CD4-positive, alpha-beta T cell treated with Interleukin-6 for 4 hours (primary cell): ENCODE results near the gene SLC6A17.

Experiments
- DNase-seq: peaks from one replicate; pipeline ENCODE4 v3.0.0-alpha.2; 2020; ENCODE audit warnings: mixed read lengths

The SLC6A17 gene

GRCh38 chr1:110135666-110136065 lies 14.6 kb upstream of the SLC6A17 start:
- DNase-seq: no peak

DNA sequence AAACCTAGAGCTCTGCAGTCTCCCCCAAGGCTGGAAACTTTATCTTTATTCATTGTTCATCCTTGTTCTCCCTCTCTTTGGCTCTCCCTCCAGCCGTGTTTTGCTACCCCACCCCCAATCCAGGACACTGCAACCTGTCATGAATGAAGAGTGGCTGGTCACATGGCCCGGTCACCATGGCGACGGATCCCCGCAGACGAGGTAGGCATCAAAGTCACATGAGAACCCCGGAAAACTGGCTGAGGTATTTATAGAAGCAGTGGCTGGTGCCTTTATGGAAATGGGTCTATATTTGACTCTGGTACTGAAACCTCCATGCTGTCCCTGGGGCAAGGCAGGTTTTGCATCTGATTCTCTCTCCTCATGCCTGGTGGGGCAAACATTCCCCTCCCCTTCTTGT lies 13.4 kb upstream of the SLC6A17 start:
- DNase-seq: peak; percentile 17

GRCh38 chr1:110138956-110139355 lies 11.3 kb upstream of the SLC6A17 start:
- DNase-seq: no peak

DNA sequence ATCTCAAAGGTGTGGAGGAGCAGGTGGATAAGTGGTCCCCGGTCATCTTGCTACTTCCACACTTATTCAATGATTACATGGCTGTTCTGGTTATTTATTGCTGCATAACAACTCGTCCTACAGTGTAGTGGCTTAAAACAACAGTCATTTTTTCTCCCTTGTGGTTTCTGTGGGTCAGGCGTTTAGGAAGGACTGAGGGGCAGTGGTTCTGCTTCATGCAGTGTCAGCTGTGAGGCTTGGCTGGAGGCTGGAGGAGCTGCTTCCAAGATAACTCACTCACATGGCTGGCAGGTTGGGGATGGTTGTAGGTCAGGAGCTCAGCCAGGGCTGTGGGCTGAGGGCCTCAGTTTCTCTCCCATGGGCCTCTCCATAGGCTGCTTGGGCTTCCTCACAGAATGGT lies 5.9 kb upstream of the SLC6A17 start:
- no peak for DNase-seq

GRCh38 chr1:110148961-110149360 lies 1.3 kb upstream of the SLC6A17 start:
- no peak for DNase-seq

- no peak for DNase-seq
These were observed 928 bp downstream of the SLC6A17 start for GRCh38 chr1:110151175-110151669.

GRCh38 chr1:110152133-110152785 lies 2.0 kb downstream of the SLC6A17 start:
- DNase-seq: no peak

- no peak for DNase-seq
These were observed 3.2 kb downstream of the SLC6A17 start for GRCh38 chr1:110153407-110153950.

DNA sequence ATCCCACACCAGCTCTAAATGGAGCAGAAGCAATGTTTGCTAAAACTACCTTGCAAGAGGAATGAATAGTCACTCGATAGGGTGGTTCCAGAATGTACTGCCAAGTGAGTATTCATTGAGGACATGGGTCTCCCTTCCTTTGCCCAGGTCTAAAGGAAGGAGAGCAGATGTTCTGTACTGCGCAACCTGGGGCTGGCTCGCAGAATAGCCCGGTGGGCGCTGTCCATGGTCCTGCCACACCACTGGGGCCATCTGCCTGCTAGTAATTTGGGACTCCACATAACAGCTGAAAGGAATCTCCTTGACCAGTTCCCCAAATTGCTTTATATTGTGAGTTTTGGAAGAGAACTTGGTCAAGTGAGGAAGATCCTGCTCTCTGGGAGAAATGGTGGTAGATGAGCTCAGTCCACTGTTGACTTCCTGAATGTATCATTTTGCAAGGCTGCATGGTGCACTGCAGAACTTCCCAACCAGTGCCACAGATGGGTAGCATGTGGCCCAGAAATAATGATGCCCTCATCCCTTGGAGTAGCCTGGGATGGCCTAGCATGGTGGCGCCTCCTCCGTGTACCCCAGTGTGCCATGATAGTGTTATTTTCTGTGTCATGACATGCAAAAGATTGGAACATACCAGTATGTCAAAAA lies 5.7 kb downstream of the SLC6A17 start:
- DNase-seq: peak; percentile 39

- no peak for DNase-seq
These were observed 8.0 kb downstream of the SLC6A17 start for GRCh38 chr1:110158261-110158660.

DNA sequence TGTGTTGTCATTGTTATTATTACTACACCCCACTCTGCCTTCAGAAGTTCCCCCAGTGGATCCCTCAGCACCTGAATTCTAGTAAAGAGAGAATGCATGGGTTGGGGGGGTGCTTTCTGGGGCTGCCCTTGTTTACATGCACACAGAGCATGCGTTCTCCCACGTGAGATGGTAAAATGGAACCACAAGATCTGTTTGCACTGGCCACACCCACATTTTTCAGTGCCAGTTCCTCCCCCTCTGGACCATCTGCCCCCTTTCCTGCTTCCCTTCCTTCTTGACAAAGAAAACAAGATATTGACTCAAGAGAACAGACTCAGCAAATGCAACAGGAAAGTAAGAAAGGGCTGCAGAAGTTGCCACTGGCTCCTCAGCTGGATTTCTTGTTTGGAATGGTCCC lies 8.9 kb downstream of the SLC6A17 start:
- DNase-seq: no peak

DNA sequence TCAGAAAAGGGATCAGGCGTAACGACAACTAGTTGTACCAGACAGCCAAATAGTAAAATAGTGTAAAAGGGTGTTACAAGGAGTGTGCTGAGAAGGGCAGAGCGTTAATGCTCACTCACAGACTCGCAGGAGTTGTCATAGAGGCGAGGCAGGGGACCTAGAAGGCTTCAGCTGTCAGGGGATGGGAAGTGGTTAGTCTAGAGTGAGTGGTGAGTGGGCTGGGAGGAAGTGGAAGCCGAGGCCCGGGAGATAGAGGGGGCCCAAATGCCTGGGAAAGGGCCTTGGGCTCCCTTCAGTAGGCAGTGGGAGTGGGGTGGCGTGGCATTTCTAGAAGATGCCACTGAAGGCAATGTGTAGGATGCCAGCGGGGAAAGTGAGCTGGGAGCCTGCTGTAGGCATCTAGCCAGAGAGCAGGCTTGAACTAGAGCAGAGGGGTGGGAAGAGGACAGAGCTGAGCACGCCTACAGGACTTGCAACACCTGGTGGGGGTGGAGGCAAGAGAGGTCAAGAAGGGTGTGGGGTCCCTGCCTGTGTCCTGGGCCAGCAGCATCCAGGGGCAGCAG lies 10.3 kb downstream of the SLC6A17 start:
- DNase-seq: no peak

GRCh38 chr1:110161165-110161564 lies 10.9 kb downstream of the SLC6A17 start:
- no peak for DNase-seq

DNA sequence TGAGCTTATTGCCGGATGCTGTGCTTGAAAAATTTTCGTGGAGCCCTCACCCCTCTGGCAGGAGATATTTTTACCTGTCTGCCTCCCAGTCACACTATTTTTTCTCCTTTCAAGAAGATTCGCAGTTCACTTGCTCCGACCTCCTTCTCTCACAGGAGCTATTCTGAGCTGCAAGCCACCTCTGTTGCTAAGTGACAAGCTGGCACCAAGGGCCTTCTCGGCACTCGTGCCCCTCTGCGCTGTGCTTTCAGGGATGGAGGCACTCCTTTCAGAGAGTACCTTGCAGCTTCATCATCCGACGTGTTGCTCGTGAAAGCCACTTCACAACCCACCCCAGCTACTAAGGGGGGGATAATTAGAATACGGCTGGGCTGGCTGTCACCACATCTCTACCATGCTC lies 11.6 kb downstream of the SLC6A17 start:
- DNase-seq: no peak

DNA sequence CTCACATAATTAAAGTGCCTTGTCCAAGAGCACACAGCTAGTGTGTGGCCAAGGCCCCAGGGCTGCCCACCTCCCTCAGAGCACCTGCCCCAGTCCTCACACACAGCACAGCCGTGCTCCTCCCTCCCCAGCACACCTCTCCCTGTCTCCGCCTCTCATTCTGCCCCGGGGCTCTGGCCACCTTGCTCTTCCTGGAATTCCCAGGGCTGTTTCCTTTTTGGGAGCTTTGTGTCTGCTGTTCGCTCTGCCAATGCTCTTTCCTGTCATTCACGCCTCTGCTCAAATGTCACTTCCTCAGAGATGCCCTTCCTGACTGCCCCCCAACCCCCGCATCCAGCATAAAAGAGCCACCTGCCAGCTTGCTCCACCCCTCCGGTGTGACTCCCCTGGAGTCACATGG lies 13.3 kb downstream of the SLC6A17 start:
- no peak for DNase-seq

- DNase-seq: no peak
These were observed 14.5 kb downstream of the SLC6A17 start for GRCh38 chr1:110164725-110165350.

- DNase-seq: no peak
These were observed 15.5 kb downstream of the SLC6A17 start for GRCh38 chr1:110165761-110166231.

- no peak for DNase-seq
These were observed 16.6 kb downstream of the SLC6A17 start for GRCh38 chr1:110166861-110167260.

GRCh38 chr1:110170766-110171733 lies 20.8 kb downstream of the SLC6A17 start:
- no peak for DNase-seq

- no peak for DNase-seq
These were observed 21.7 kb downstream of the SLC6A17 start for GRCh38 chr1:110172001-110172400.

- DNase-seq: no peak
These were observed 23.3 kb downstream of the SLC6A17 start for GRCh38 chr1:110173466-110174105.

- no peak for DNase-seq
These were observed 24.7 kb downstream of the SLC6A17 start for GRCh38 chr1:110174961-110175360.
